Bronchial epithelial cell (primary cell): ENCODE measurements around the gene GATAD2B. TPM values are rescaled to one million over a fixed set of nuclear protein-coding genes. Genes with fewer than 3 reads are reported as not detected.
"Not testable (repeated sequence)": the region's sequence is repeated elsewhere in the genome, so short reads cannot be mapped to it uniquely, and the experiment has no call there.

ENCODE experiments used
- DNase-seq: peaks from one replicate; pipeline ENCODE4 v3.0.0-alpha.2; 2010; ENCODE audit warnings: low read depth
- FAIRE-seq: peaks from 2 replicates; lab custom pipeline; 2011; peaks lifted over from hg19 to GRCh38; lab: Jason Lieb, UNC
- H3K27me3 ChIP-seq: 2 replicates; pipeline ENCODE4 v1.5.1; 2011; ENCODE audit warnings: low read length; ENCODE audit not compliant: control insufficient read depth, insufficient read depth
- H3K36me3 ChIP-seq: 2 replicates; pipeline ENCODE4 v1.5.1; 2011; ENCODE audit warnings: low read length; ENCODE audit not compliant: control insufficient read depth, insufficient read depth
- H3K4me3 ChIP-seq: 2 replicates; pipeline ENCODE4 v1.5.1; 2011; ENCODE audit warnings: mild to moderate bottlenecking, low read depth, low read length, control low read depth
- CTCF ChIP-seq: IDR thresholded peaks from 2 replicates; pipeline ENCODE4 v1.5.1; 2011; ENCODE audit warnings: mild to moderate bottlenecking, moderate library complexity, low read length, control low read depth, inconsistent platforms; ENCODE audit not compliant: insufficient read depth, severe bottlenecking
- total RNA-seq: library from RNA; depleted of rRNA; stranded (reverse); fragments of >200 nt; gene quantifications from 2 replicates; pipeline ENCODE4 v1.2.1, GENCODE V29; 2014

The GATAD2B gene
- total RNA-seq, 1 donor from 2014 or later, result 1.8 TPM

GRCh38 chr1:153916297-153916696 is 6.5 kb downstream of the GATAD2B start:
- Histone ChIP-seq H3K36me3 (peaks cover 5% of the 10 kb centered on the region), H3K4me3 (no peak overlapping the region), H3K27me3 (no peaks in the 10 kb centered on the region)
- DNase-seq (no peak), FAIRE-seq (no peak)
- no peak for TF ChIP-seq CTCF

- no peak for DNase-seq
- Histone ChIP-seq H3K4me3 (no peak overlapping the region), H3K27me3 (no peaks in the 10 kb centered on the region), H3K36me3 (peaks cover 3% of the 10 kb centered on the region)
- no peak for FAIRE-seq
- TF ChIP-seq CTCF, result no peak
These were observed 10.4 kb downstream of the GATAD2B start for GRCh38 chr1:153912349-153912748.

- not testable (repeated sequence) for H3K36me3 ChIP-seq
These were observed 12.2 kb downstream of the GATAD2B start for GRCh38 chr1:153910560-153910959.

GRCh38 chr1:153908071-153908470 is 14.7 kb downstream of the GATAD2B start:
- peaks cover 2% of the 10 kb centered on the region for H3K36me3 ChIP-seq
- H3K27me3 ChIP-seq, result no peaks in the 10 kb centered on the region
- no peak for TF ChIP-seq CTCF
- FAIRE-seq (no peak), DNase-seq (no peak)
- no peak overlapping the region for H3K4me3 ChIP-seq

More at GRCh38 chr1:153910560-153910959, 12.2 kb downstream of the GATAD2B start:
- DNase-seq, FAIRE-seq, H3K27me3 ChIP-seq, H3K4me3 ChIP-seq: not testable (repeated sequence)

- no peak for TF ChIP-seq CTCF
- FAIRE-seq (no peak), DNase-seq (no peak)
- H3K4me3 ChIP-seq, result no peak overlapping the region
- no peaks in the 10 kb centered on the region for H3K27me3 ChIP-seq
- peaks cover 2% of the 10 kb centered on the region for H3K36me3 ChIP-seq
These were observed 15.6 kb downstream of the GATAD2B start for GRCh38 chr1:153907134-153907533.

GRCh38 chr1:153906396-153906795 is 16.4 kb downstream of the GATAD2B start:
- Histone ChIP-seq H3K4me3 (no peak overlapping the region), H3K36me3 (peaks cover 2% of the 10 kb centered on the region), H3K27me3 (no peaks in the 10 kb centered on the region)
- FAIRE-seq, result no peak
- no peak for TF ChIP-seq CTCF
- no peak for DNase-seq

GRCh38 chr1:153905908-153906307 is 16.9 kb downstream of the GATAD2B start:
- H3K4me3 ChIP-seq, H3K27me3 ChIP-seq, H3K36me3 ChIP-seq, DNase-seq, FAIRE-seq: not testable (repeated sequence)
